NT2/D1 (cell line): ENCODE results near the gene ARHGAP32.

Experiments used
- DNase-seq: peaks from one replicate; pipeline ENCODE4 v3.0.0-alpha.2; 2011; ENCODE audit warnings: low read depth, low spot score
- H3K27me3 ChIP-seq: 2 replicates; pipeline ENCODE4 v1.6.0; 2011; ENCODE audit warnings: mild to moderate bottlenecking; ENCODE audit not compliant: insufficient read length, insufficient read depth
- H3K36me3 ChIP-seq: 2 replicates; pipeline ENCODE4 v1.6.1; 2011; ENCODE audit warnings: mild to moderate bottlenecking, low read length, mixed read lengths; ENCODE audit not compliant: insufficient read depth, insufficient read length
- H3K4me1 ChIP-seq: 2 replicates; pipeline ENCODE4 v1.5.1; 2011; ENCODE audit not compliant: insufficient read depth, insufficient read length
- H3K4me3 ChIP-seq: 2 replicates; pipeline ENCODE4 v1.5.1; 2011; ENCODE audit warnings: low read depth; ENCODE audit not compliant: insufficient read length
- H3K9ac ChIP-seq: 2 replicates; pipeline ENCODE4 v1.6.0; 2011; ENCODE audit warnings: low read depth; ENCODE audit not compliant: insufficient read length
- H3K9me3 ChIP-seq: 2 replicates; pipeline ENCODE4 v1.5.1; 2011; ENCODE audit warnings: mild to moderate bottlenecking, low read length; ENCODE audit not compliant: insufficient read depth
- SUZ12 ChIP-seq: IDR thresholded peaks from 2 replicates; pipeline ENCODE4 v1.6.1; 2011; ENCODE audit not compliant: insufficient read length, insufficient read depth; ENCODE audit errors: extremely low read depth
- YY1 ChIP-seq: IDR thresholded peaks from 2 replicates; pipeline ENCODE4 v1.6.1; 2011; ENCODE audit not compliant: insufficient read length, insufficient read depth
- ZNF274 ChIP-seq: IDR thresholded peaks from 2 replicates; pipeline ENCODE4 v1.6.1; 2011; ENCODE audit warnings: mild to moderate bottlenecking, low read depth, low read length

ARHGAP32 gene

DNA sequence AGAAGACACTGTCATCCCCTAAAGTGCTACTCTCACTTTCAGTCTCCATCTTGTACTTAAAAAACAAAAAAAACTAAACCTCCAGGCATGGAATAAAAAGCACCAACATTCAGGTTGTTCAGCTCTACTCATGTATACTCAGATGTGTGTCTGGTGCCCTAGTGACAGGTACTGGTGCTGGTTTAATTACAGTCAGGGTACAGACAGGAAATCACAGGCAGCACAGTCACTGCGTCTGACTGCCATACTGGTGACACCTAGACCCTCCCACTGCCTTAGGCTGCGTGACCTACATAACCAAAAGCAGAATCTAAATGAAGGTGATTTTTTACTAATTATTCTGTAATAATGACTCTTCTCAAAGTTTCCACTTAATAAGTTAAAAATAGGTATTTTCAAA lies at the start of gene ARHGAP32:
ARHGAP32 (minus strand) TSS at position 176 of the 400 bp plus-strand sequence; CDS start at position 49, 127 bp downstream.
- H3K27me3 ChIP-seq: no peaks in the 10 kb centered on the region
- no peaks in the 10 kb centered on the region for H3K36me3 ChIP-seq
- no peak for DNase-seq
- TF ChIP-seq ZNF274 (no peak), SUZ12 (no peak), YY1 (no peak)
- H3K9ac ChIP-seq: no peak within 1 kb of the TSS
- H3K4me3 ChIP-seq: no peak within 1 kb of the TSS
- no peaks in the 10 kb centered on the region for H3K4me1 ChIP-seq
- no peaks in the 10 kb centered on the region for H3K9me3 ChIP-seq

DNA sequence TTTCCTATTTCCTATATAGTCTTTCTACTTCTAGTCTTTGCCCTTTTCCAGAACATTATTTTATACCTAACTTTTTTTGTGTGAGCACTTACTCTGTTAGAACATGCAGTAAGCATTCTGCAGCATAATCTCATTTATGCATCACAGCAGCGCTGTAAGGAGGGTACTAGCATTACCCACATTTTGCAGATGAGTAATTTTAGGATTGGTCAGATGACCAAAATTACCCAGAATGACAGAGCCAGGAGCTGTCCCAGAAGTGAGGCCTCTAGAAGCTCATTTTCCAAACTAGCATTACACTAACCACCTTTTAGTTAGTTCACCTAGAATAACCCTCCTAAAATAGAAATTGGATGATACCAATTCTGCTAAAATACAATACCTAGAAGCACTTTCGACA lies 47.1 kb upstream of the ARHGAP32 start:
- H3K9ac ChIP-seq: no peak overlapping the region
- TF ChIP-seq ZNF274 (no peak), SUZ12 (no peak), YY1 (no peak)
- no peaks in the 10 kb centered on the region for H3K9me3 ChIP-seq

DNA sequence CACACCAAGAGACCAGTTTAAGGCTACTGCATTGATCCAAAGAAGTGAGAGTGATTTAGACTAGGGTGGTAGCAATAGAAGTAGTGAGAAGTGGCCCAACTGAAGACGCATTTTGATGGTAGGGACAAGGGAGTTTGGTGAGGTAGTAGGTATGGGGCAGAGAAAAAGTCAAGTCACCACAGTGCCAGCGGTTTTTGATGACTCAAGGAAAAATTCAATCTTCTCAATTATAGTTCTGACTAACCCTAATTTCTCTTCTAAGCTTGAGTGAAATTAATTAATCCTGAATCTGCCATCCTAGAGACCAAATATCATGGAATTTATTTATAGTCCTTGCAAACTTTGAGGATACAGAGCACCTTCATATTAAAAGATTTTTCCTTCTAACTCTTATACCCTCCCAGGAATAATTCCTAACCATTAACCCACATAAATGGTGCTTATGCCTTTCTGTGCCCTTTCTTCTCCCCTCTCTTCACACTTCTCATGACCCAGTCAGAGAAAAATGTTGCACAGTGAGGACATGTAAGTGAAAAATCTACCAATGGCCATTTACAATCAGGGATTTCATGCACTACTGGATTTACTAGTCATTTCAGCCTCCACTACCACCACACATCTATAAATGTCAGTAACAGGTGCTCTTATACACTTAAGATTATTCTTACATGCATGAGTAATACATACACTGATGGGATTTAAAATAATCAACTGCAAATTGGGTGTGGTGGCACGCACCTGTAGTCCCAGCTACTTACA lies 45.9 kb upstream of the ARHGAP32 start:
- DNase-seq: no peak
- H3K27me3 ChIP-seq: no peaks in the 10 kb centered on the region
- H3K4me3 ChIP-seq: no peak overlapping the region
- no peaks in the 10 kb centered on the region for H3K36me3 ChIP-seq
- H3K9me3 ChIP-seq: no peaks in the 10 kb centered on the region
- H3K9ac ChIP-seq: no peak overlapping the region
- TF ChIP-seq YY1 (no peak), ZNF274 (no peak), SUZ12 (no peak)
- no peaks in the 10 kb centered on the region for H3K4me1 ChIP-seq

More for the DNA sequence above, 47.1 kb upstream of the ARHGAP32 start:
- Histone ChIP-seq H3K4me3 (no peak overlapping the region), H3K27me3 (no peaks in the 10 kb centered on the region), H3K36me3 (no peaks in the 10 kb centered on the region), H3K4me1 (no peaks in the 10 kb centered on the region)
- no peak for DNase-seq

DNA sequence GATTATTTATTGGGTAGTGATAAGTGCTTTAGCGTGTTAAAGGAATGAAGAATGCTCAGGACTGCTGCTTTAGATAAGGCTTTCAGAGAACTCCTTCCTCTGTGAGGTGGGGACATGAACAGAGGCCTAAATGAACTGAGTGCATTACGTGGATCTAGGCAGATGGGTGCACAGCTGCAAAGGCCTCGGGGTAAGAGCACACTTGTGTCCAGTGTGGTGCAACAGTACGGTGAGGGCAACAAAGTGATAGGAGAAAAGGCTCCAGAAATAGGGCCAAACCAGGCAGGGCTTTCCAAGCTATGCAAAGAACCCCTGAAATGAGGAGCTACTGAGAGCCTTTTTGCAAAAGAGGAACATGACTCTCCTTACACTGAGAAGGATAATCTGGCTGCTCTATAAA lies 45.3 kb upstream of the ARHGAP32 start:
- Histone ChIP-seq H3K9ac (no peak overlapping the region), H3K4me3 (no peak overlapping the region), H3K4me1 (no peaks in the 10 kb centered on the region), H3K9me3 (no peaks in the 10 kb centered on the region), H3K27me3 (no peaks in the 10 kb centered on the region), H3K36me3 (no peaks in the 10 kb centered on the region)
- no peak for DNase-seq
- TF ChIP-seq ZNF274 (no peak), YY1 (no peak), SUZ12 (no peak)

DNA sequence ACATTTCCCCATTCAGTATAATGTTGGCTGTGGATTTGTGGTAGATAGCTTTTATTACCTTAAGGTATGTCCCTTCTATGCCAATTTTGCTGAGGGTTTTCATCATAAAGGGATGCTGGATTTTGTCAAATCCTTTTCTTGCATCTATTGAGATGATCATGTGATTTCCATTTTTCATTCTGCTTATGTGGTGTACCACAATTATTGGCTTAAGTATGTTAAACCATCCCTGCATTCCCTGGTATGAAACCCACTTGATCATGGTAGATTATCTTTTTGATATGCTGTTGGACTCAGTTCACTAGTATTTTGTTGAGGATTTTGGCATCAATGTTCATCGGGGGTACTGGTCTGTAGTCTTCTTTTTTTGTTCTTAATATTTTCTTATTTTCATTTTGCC lies 44.7 kb upstream of the ARHGAP32 start:
- Histone ChIP-seq H3K27me3 (no peaks in the 10 kb centered on the region), H3K9ac (no peak overlapping the region), H3K4me3 (no peak overlapping the region), H3K4me1 (no peaks in the 10 kb centered on the region), H3K36me3 (no peaks in the 10 kb centered on the region), H3K9me3 (no peaks in the 10 kb centered on the region)
- TF ChIP-seq ZNF274 (no peak), YY1 (no peak), SUZ12 (no peak)
- no peak for DNase-seq

DNA sequence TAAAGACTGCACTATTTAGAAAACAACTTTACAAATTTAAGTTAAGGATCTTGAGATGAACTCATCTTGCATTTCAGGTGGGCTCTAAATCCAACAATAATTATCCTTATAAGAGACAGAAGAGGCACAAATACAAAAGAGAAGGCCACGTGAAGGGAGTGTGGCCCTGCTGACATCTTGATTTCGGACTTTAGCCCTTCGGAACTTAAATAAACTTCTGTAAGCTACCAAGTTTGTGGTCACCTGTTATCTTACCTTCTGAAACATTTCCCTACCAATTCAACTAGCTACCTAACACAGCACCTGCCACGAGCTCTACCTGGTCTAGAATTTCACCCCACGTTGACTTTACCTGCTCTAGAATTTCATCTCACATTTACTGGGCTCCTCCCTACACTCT lies 42.9 kb upstream of the ARHGAP32 start:
- H3K9me3 ChIP-seq: no peaks in the 10 kb centered on the region
- H3K36me3 ChIP-seq: no peaks in the 10 kb centered on the region
- H3K4me3 ChIP-seq: no peak overlapping the region
- no peak overlapping the region for H3K9ac ChIP-seq
- no peak for DNase-seq
- H3K4me1 ChIP-seq: no peaks in the 10 kb centered on the region
- TF ChIP-seq ZNF274 (no peak), YY1 (no peak), SUZ12 (no peak)
- H3K27me3 ChIP-seq: no peaks in the 10 kb centered on the region

DNA sequence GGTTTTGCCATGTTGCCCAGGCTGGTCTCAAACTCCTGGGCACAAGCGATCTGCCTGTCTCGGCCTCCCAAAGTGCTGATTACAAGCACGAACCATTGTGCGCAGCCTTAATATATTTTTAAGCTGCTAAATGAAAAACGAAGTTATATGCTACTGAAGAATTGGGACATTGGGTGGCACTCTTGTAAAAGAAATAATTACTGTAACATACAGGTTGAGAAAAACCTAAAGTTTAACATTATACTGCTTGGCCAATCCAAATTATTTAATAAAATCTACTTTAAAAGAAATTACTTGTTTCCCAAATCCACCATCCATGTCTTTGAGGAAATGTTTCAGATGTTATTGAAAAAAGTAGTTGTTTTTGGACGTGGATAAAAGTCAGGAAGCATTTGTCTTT lies 37.9 kb upstream of the ARHGAP32 start:
- Histone ChIP-seq H3K27me3 (no peaks in the 10 kb centered on the region), H3K4me1 (no peaks in the 10 kb centered on the region), H3K9me3 (peaks cover 29% of the 10 kb centered on the region), H3K36me3 (no peaks in the 10 kb centered on the region), H3K4me3 (no peak overlapping the region), H3K9ac (no peak overlapping the region)
- no peak for DNase-seq
- no peak for TF ChIP-seq YY1
- TF ChIP-seq ZNF274: no peak
- TF ChIP-seq SUZ12: no peak
